Lower lobe of right lung (tissue), 2 donors: ENCODE data around the gene HOXA7. TPM values are rescaled to one million over a fixed set of nuclear protein-coding genes. Genes with fewer than 3 reads are reported as not detected.

Experiments used
- ATAC-seq, 2 donors: fragments of 200-7000 bp; cut with Tn5 transposase; one replicate each; pipeline ENCODE4 v1.9.1; 2020 to 2022; ENCODE audit warnings: mild to moderate bottlenecking in 2 of 2, moderate library complexity in 2 of 2
- DNase-seq: peaks from one replicate; pipeline ENCODE4 v3.0.0-alpha.2; 2020
- H3K27ac ChIP-seq: fragments of 200-600 bp; one replicate; pipeline ENCODE4 v1.8.0; 2022
- H3K27me3 ChIP-seq: fragments of 200-600 bp; one replicate; pipeline ENCODE4 v1.8.0; 2022; ENCODE audit warnings: low read depth
- H3K36me3 ChIP-seq: fragments of 200-600 bp; one replicate; pipeline ENCODE4 v1.8.0; 2022; ENCODE audit warnings: mild to moderate bottlenecking
- H3K4me1 ChIP-seq: fragments of 200-600 bp; one replicate; pipeline ENCODE4 v1.8.0; 2022
- H3K4me3 ChIP-seq: fragments of 200-600 bp; one replicate; pipeline ENCODE4 v1.8.0; 2022; ENCODE audit warnings: mild to moderate bottlenecking
- H3K9me3 ChIP-seq: fragments of 200-600 bp; one replicate; pipeline ENCODE4 v1.8.0; 2022
- intact Hi-C: fragments of 100-400 bp; cut with DNase I; formaldehyde crosslinking; loops from one replicate; pipeline ENCODE4 v1.11.0; 2022
- total RNA-seq: library from RNA; stranded (reverse); fragmentation: NEBNext Ultra II Directional; extraction: Animal tissue kit (Norgen Biotek cat#: 25700); gene quantifications from one replicate; pipeline ENCODE4 v1.2.1, GENCODE V29; 2021
- TF ChIP-seq, protein P1 (sequence below): fragments of 200-600 bp; IDR thresholded peaks from one replicate; pipeline ENCODE4 v1.8.0; 2022; ENCODE audit warnings: antibody characterized with exemption, mild to moderate bottlenecking
- donor health status: DM: no; HTN: yes; CAD: no; lungs with severe emphysema.

The HOXA7 gene
- total RNA-seq, 1 donor from 2014 or later, result 2.2 TPM

GRCh38 chr7:27124902-27125689 is 31.4 kb downstream of the HOXA7 start:
- Histone ChIP-seq H3K4me3 (peak overlapping the region; percentile 51), H3K27ac (peak overlapping the region; percentile 92), H3K36me3 (no peaks in the 10 kb centered on the region), H3K4me1 (peaks cover 37% of the 10 kb centered on the region), H3K27me3 (peaks cover 31% of the 10 kb centered on the region), H3K9me3 (no peaks in the 10 kb centered on the region)
- DNase-seq (no peak), ATAC-seq (no peak)
- TF ChIP-seq, protein P1, sequence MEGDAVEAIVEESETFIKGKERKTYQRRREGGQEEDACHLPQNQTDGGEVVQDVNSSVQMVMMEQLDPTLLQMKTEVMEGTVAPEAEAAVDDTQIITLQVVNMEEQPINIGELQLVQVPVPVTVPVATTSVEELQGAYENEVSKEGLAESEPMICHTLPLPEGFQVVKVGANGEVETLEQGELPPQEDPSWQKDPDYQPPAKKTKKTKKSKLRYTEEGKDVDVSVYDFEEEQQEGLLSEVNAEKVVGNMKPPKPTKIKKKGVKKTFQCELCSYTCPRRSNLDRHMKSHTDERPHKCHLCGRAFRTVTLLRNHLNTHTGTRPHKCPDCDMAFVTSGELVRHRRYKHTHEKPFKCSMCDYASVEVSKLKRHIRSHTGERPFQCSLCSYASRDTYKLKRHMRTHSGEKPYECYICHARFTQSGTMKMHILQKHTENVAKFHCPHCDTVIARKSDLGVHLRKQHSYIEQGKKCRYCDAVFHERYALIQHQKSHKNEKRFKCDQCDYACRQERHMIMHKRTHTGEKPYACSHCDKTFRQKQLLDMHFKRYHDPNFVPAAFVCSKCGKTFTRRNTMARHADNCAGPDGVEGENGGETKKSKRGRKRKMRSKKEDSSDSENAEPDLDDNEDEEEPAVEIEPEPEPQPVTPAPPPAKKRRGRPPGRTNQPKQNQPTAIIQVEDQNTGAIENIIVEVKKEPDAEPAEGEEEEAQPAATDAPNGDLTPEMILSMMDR, result no peak
- intact Hi-C loops, result no loop called here

DNA sequence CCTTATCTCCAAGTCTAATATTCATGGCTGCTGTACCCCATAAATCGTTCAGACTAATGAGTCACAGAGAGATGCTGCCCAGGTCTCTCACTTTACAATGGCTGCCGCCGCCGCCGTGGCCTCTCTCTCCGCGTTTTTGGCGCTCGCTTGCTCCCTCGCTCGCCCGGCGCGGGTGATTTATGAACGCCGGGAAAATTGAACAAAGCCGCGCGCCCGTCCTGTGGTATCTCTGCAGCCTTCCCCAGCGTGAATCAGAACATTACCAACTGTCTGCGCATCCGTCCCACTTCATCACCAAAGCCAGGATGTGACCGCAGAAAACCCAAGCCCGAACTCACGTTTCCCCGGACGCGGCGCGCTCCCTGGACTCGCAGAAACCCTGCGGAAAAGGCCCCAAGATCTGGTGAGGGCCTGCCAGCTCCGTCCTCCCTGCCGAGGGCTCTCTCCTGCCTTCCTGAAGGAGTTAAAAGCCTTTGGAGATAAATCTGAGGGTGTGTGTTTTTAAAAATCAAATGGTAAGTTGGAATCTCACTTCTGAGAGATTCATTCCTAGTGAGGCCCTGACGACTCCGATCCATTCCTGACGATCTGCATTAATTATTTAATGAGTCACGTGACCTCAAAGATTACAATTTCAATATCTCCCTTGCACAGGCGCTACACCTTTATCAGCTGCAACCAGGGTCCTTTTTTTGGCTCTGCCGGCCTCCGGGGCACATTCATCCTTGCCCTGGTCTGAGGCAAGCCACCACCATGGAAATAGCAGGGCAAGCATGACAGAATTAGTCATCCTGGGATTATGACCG is 32.2 kb downstream of the HOXA7 start:
- intact Hi-C loops, result no loop called here
- peaks cover 24% of the 10 kb centered on the region for H3K27me3 ChIP-seq
- H3K4me1 ChIP-seq, result peaks cover 45% of the 10 kb centered on the region
- TF ChIP-seq, protein P1, result no peak
- no peaks in the 10 kb centered on the region for H3K36me3 ChIP-seq
- H3K27ac ChIP-seq, result peak overlapping the region; percentile 92
- H3K4me3 ChIP-seq, result peak overlapping the region; percentile 51
- H3K9me3 ChIP-seq, result no peaks in the 10 kb centered on the region
- DNase-seq (no peak), ATAC-seq (peak; percentile 16 to 32)

- Histone ChIP-seq H3K27me3 (peaks cover 23% of the 10 kb centered on the region), H3K27ac (peak overlapping the region; percentile 92), H3K4me1 (peaks cover 45% of the 10 kb centered on the region), H3K9me3 (no peaks in the 10 kb centered on the region), H3K36me3 (no peaks in the 10 kb centered on the region), H3K4me3 (peak overlapping the region; percentile 51)
- DNase-seq, result no peak
- intact Hi-C loops, result no loop called here
- TF ChIP-seq, protein P1, result no peak
- ATAC-seq, result no peak
These were observed 32.9 kb downstream of the HOXA7 start for GRCh38 chr7:27123477-27124053.

- intact Hi-C loops, result no loop called here
These were observed 33.4 kb downstream of the HOXA7 start for GRCh38 chr7:27123007-27123476.

More at GRCh38 chr7:27123007-27123476, 33.4 kb downstream of the HOXA7 start:
- TF ChIP-seq, protein P1, result no peak
- no peaks in the 10 kb centered on the region for H3K36me3 ChIP-seq
- peaks cover 45% of the 10 kb centered on the region for H3K4me1 ChIP-seq
- no peaks in the 10 kb centered on the region for H3K9me3 ChIP-seq
- peak overlapping the region; percentile 51 for H3K4me3 ChIP-seq
- peaks cover 20% of the 10 kb centered on the region for H3K27me3 ChIP-seq
- DNase-seq (no peak), ATAC-seq (no peak)
- peak overlapping the region; percentile 92 for H3K27ac ChIP-seq
